Measurements from ENCODE around the gene TCF12. TPM values are rescaled to one million over a fixed set of nuclear protein-coding genes. Genes with fewer than 3 reads are reported as not detected.

Gene TCF12
- total RNA-seq, 1 experiment from 2014 or later, result 76.7 TPM

DNA sequence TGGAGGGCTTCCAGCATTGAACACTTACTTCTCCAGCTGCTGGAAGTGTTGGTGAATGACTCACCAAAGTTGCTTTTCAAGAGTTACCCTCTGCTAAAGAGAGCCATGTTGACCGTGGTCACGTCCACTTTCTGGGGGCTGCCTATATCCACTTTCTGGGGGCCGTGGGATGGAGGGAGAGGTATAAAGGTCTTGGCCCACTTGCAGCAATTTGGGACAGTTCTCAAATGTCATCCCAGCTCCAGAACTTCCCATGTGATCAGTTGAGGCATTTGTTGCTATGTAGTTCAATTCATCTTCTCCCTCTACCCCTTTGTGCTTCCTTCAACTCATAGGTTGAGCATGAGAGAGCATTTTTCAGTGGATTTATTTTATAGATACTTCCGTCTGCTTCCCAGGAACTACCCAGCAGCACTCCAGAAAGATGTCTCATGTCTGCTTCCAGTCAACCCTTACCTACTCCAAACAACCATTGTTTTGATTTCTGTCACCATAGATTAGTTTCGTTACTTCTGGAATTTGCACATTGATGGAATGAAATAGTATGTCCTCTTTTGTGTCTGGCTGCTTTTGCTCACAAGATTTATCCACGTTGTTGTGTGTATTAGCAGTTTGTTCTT is 130.6 kb downstream of the TCF12 start:
- Histone ChIP-seq H3K14ac (ENCODE audit: insufficient read depth, low read length) (no peak overlapping the region), H3K23ac (ENCODE audit: insufficient read length, low read depth, low read length) (no peak overlapping the region), H2BK5ac (ENCODE audit: insufficient read length, low read length) (no peak overlapping the region), H2AFZ (ENCODE audit: low read length) (no peak overlapping the region), H3K4me2 (ENCODE audit: insufficient read depth, insufficient read length, low read length) (no peak overlapping the region), H4K20me1 (ENCODE audit: control insufficient read depth, insufficient read depth, insufficient read length) (no peaks in the 10 kb centered on the region), H2BK20ac (ENCODE audit: low read depth, low read length, poor library complexity, severe bottlenecking) (no peak overlapping the region), H3K9me3 (ENCODE audit: control insufficient read depth, low read depth, low read length) (no peaks in the 10 kb centered on the region), H3K9ac (ENCODE audit: extremely low read depth, insufficient read length, low read length) (no peak overlapping the region), H3K79me2 (ENCODE audit: insufficient read depth, low read length) (peaks cover 7% of the 10 kb centered on the region; the same call in 1 of the 2 replicates), H3T11ph (ENCODE audit: low read length) (no peak overlapping the region), H4K5ac (ENCODE audit: insufficient read length, low read depth, low read length) (no peak overlapping the region), H4K8ac (replicated peaks; ENCODE audit: insufficient read length, low read depth, low read length) (no peak overlapping the region), H3K23me2 (ENCODE audit: insufficient read length, low read depth, low read length, poor library complexity, severe bottlenecking) (no peaks in the 10 kb centered on the region), H3K18ac (ENCODE audit: insufficient read length, low read depth, low read length) (no peak overlapping the region), H2BK12ac (ENCODE audit: insufficient read length, low read depth, low read length) (no peak overlapping the region), H3K79me1 (ENCODE audit: insufficient read depth, low read depth, low read length, poor library complexity, severe bottlenecking) (peaks cover 3% of the 10 kb centered on the region), H3K27me3 (ENCODE audit: insufficient read depth, low read length) (no peaks in the 10 kb centered on the region), H2BK120ac (ENCODE audit: low read depth, low read length, poor library complexity, severe bottlenecking) (no peak overlapping the region), H3K56ac (ENCODE audit: insufficient read length, low read depth, low read length) (no peak overlapping the region), H3K27ac (ENCODE audit: insufficient read length, low read depth, low read length) (no peak overlapping the region), H3K4me1 (ENCODE audit: insufficient read depth, low read length) (no peaks in the 10 kb centered on the region; the same call in 1 of the 2 replicates), H2AK5ac (ENCODE audit: insufficient read length, low read length) (no peak overlapping the region), H3K4ac (ENCODE audit: low read depth, low read length) (no peak overlapping the region), H4K91ac (ENCODE audit: insufficient read length, low read depth, low read length) (no peak overlapping the region), H2BK15ac (ENCODE audit: low read depth, low read length) (no peak overlapping the region)
- WGBS (ENCODE audit: extremely low coverage, insufficient read length, low lambda C conversion rate), result no CpG with 5 or more reads among the region's 6 CpGs
- H3K4me1 Mint-ChIP-seq, result peaks cover 41 to 53% of the 10 kb centered on the region in 2 experiments
- H3K36me3 Mint-ChIP-seq (ENCODE audit: insufficient read depth in 1 of 3, low read depth in 3 of 3), result peaks cover 0 to 7% (median 6%) of the 10 kb centered on the region in 3 experiments; a peak in 4 of 7 replicates
- H3K4me3 Mint-ChIP-seq, result no peak overlapping the region
- TF ChIP-seq CTCF (conservative IDR thresholded peaks at IDR 0.05), result no peak
- H3K27ac Mint-ChIP-seq, result peak overlapping the region in 1 of 3 experiments; percentile 19; a peak in 2 of 7 replicates
- no peaks in the 10 kb centered on the region for H3K27me3 Mint-ChIP-seq (ENCODE audit: low read depth)
- no peak for DNase-seq
- no peaks in the 10 kb centered on the region for H3K9me3 Mint-ChIP-seq

Measured in H9 (cell line).